ENCODE results near the gene MPP1. TPM values are rescaled to one million over a fixed set of nuclear protein-coding genes. Genes with fewer than 3 reads are reported as not detected.
"Not testable (repeated sequence)": the region's sequence is repeated elsewhere in the genome, so short reads cannot be mapped to it uniquely, and the experiment has no call there.

MPP1 gene
- total RNA-seq, 4 donors from 2014 or later, result 11.3 to 19.9 (median 15.9) TPM

DNA sequence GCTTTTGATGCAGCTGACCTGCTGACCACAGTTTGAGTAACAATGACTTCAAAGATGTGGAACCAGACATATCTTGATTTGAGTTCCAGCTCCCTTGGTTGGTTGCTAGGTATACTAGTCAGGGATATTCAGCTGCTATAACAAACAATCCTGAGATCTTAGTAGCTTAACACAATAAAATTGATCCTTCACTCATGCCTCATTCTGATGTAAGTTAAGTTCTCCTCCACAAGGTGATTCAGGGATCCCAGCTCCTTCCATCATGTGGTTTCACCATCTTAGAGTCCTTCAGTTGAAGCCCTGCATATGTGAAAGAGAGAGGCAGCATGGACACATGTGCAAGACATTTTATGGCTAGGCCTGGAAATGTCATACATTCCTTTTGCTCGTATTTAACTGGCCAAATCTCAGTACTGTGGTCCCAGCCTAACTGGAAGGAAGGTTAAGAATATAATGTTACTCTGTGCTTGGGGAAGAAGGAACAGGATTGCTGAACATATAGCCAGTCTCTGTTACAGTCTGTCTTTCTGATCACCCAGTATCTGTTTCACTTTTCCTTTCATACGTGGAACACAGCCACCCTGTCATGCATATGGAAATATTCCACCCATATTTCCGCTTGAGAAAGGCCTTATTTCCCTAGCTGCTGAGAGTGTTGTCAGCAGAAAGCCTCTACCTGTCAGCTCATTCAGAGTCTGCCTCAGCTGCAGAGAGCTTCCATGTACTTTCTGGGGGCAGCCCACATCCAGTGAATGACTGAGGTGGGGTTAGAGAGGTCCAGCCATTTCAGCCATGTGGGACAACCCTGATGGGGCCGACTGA lies 22.1 kb upstream of the MPP1 start:
- H3K27me3 ChIP-seq, result no peaks in the 10 kb centered on the region
- no peaks in the 10 kb centered on the region for H3K36me3 ChIP-seq
- DNase-seq (no peak), ATAC-seq (no peak)
- no peaks in the 10 kb centered on the region for H3K4me1 ChIP-seq
- no peak for TF ChIP-seq POLR2A (IDR thresholded peaks at IDR 0.05)
- TF ChIP-seq CTCF (IDR thresholded peaks at IDR 0.05 in 4 of 5, conservative IDR thresholded peaks at IDR 0.05 in 1 of 5), result no peak
- H3K4me3 ChIP-seq, result no peak overlapping the region
- in situ Hi-C loops (cut with MboI; ENCODE audit: low sequenced_read_pairs in 4 of 4), result no loop called here
- no peaks in the 10 kb centered on the region for H3K9me3 ChIP-seq
- intact Hi-C loops (cut with DNase I; ENCODE audit: low total_unique reads), result no loop called here
- no peak overlapping the region for H3K27ac ChIP-seq

DNA sequence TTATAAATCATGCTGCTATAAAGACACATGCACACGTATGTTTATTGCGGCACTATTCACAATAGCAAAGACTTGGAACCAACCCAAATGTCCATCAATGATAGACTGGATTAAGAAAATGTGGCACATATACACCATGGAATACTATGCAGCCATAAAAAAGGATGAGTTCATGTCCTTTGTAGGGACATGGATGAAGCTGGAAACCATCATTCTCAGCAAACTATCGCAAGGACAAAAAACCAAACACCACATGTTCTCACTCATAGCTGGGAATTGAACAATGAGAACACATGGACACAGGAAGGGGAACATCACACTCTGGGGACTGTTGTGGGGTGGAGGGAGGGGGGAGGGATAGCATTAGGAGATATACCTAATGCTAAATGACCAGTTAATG lies 20.3 kb upstream of the MPP1 start:
- ATAC-seq; H3K27me3 ChIP-seq; H3K4me3 ChIP-seq; H3K9me3 ChIP-seq; H3K4me1 ChIP-seq; in situ Hi-C loops (cut with MboI; ENCODE audit: low sequenced_read_pairs in 4 of 4); DNase-seq; H3K36me3 ChIP-seq; intact Hi-C loops (cut with DNase I; ENCODE audit: low total_unique reads); H3K27ac ChIP-seq: not testable (repeated sequence)

- no peak for TF ChIP-seq CTCF (IDR thresholded peaks at IDR 0.05 in 4 of 5, conservative IDR thresholded peaks at IDR 0.05 in 1 of 5)
- TF ChIP-seq POLR2A (IDR thresholded peaks at IDR 0.05), result no peak
- ATAC-seq, result no peak
- DNase-seq, result no peak
- intact Hi-C loops (cut with DNase I; ENCODE audit: low total_unique reads) (no loop called here), in situ Hi-C loops (cut with MboI; ENCODE audit: low sequenced_read_pairs in 4 of 4) (no loop called here)
- H3K4me3 ChIP-seq, result no peak overlapping the region
- no peaks in the 10 kb centered on the region for H3K4me1 ChIP-seq
- no peaks in the 10 kb centered on the region for H3K9me3 ChIP-seq
- no peak overlapping the region for H3K27ac ChIP-seq
- H3K27me3 ChIP-seq, result no peaks in the 10 kb centered on the region
- H3K36me3 ChIP-seq, result no peaks in the 10 kb centered on the region
Measured at GRCh38 chrX:154824638-154825037, 19.4 kb upstream of the MPP1 start.

GRCh38 chrX:154822029-154822428 lies 16.7 kb upstream of the MPP1 start:
- DNase-seq (no peak), ATAC-seq (no peak)
- TF ChIP-seq POLR2A (IDR thresholded peaks at IDR 0.05) (no peak), CTCF (IDR thresholded peaks at IDR 0.05 in 4 of 5, conservative IDR thresholded peaks at IDR 0.05 in 1 of 5) (no peak)
- H3K36me3 ChIP-seq, result no peaks in the 10 kb centered on the region
- H3K4me1 ChIP-seq, result no peaks in the 10 kb centered on the region
- intact Hi-C loops (cut with DNase I; ENCODE audit: low total_unique reads), result no loop called here
- in situ Hi-C loops (cut with MboI; ENCODE audit: low sequenced_read_pairs in 4 of 4), result no loop called here
- H3K27ac ChIP-seq, result no peak overlapping the region
- H3K9me3 ChIP-seq, result no peaks in the 10 kb centered on the region
- no peak overlapping the region for H3K4me3 ChIP-seq
- no peaks in the 10 kb centered on the region for H3K27me3 ChIP-seq

GRCh38 chrX:154821523-154821922 lies 16.2 kb upstream of the MPP1 start:
- intact Hi-C loops (cut with DNase I; ENCODE audit: low total_unique reads), result no loop called here
- Histone ChIP-seq H3K36me3 (no peaks in the 10 kb centered on the region), H3K27me3 (no peaks in the 10 kb centered on the region), H3K4me3 (no peak overlapping the region), H3K9me3 (no peaks in the 10 kb centered on the region), H3K27ac (no peak overlapping the region), H3K4me1 (no peaks in the 10 kb centered on the region)
- ATAC-seq (no peak), DNase-seq (no peak)
- in situ Hi-C loops (cut with MboI; ENCODE audit: low sequenced_read_pairs in 4 of 4), result no loop called here
- TF ChIP-seq CTCF (IDR thresholded peaks at IDR 0.05 in 4 of 5, conservative IDR thresholded peaks at IDR 0.05 in 1 of 5) (no peak), POLR2A (IDR thresholded peaks at IDR 0.05) (no peak)
